Measurements from ENCODE around the gene TMEM203.

The TMEM203 gene

DNA sequence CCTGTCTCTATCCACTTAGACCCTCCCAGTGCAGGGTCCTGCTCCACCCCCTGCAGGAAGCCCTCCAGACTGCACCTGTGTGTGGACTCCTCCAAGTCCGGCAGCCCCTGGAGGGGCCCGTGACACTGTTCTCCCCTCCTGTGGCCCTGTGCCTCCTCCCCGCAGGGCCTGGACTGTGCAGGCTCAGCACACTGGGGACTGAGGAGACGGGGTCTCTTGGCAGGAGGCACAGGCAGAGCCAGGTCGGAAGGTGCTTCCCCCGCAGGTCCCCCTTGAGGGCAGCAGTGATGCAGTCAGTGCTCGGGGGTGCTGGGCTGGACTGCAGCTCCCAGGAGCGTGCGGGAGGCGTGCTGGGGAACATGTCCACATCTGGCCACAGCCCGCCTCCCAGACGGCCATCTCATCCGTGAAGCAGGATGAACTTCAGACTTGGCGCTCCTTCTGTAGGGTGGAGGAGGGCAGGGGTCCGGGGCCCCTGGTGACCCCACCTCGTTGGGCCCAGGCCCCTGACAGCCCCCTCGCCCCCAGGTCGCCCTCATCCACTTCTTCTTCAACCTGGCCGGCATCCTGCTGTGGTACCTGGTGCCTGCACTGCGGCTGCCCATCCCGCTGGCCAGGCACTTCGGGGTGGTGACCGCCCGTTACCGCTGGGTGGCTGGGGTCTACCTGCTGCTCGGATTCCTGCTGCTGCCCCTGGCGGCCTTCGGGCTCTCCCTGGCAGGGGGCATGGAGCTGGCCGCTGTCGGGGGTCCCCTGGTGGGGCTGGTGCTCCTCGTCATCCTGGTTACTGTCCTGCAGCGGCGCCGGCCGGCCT, 30.2 kb upstream of the TMEM203 start:
- Mint-ChIP-seq H3K4me3 (no peak overlapping the region), H3K9me3 (no peaks in the 10 kb centered on the region), H3K27me3 (no peaks in the 10 kb centered on the region), H3K4me1 (peaks cover 9% of the 10 kb centered on the region), H3K27ac (no peak overlapping the region), H3K36me3 (no peaks in the 10 kb centered on the region)

DNA sequence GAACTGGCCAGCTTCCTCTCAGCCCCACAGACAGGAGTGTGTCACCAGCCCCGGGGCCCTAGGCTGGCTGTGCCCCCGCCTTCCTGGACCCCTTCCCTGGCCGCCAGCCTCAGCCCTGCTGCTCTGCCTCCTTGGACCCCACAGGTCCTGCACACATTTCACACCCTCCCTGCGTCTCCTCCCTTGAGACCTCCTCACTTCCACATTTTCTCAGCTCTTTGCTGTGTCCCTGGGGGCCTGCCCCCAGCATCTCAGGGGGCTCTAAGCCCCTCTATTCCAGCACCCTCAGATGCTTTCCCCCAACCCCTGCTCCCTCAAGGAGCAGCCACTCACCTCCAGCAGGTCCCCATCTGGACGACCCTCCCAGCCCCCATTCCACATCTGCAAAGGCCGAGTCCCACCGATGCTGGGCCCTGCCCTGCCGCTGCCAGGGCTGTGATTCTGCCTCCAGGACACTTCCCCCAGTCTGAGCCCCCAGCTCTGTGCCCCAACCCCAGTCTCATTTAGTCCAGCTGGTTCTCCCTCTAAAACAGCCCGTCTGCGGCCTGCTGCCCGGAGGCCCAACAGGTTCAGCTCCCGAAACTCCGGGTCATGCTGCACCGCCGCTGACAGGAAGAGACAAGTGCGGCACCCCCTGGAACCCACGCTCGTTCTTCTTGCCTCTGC, 29.4 kb upstream of the TMEM203 start:
- Mint-ChIP-seq H3K4me1 (peaks cover 9% of the 10 kb centered on the region), H3K27ac (no peak overlapping the region), H3K9me3 (no peaks in the 10 kb centered on the region), H3K36me3 (no peaks in the 10 kb centered on the region), H3K27me3 (no peaks in the 10 kb centered on the region), H3K4me3 (no peak overlapping the region)

DNA sequence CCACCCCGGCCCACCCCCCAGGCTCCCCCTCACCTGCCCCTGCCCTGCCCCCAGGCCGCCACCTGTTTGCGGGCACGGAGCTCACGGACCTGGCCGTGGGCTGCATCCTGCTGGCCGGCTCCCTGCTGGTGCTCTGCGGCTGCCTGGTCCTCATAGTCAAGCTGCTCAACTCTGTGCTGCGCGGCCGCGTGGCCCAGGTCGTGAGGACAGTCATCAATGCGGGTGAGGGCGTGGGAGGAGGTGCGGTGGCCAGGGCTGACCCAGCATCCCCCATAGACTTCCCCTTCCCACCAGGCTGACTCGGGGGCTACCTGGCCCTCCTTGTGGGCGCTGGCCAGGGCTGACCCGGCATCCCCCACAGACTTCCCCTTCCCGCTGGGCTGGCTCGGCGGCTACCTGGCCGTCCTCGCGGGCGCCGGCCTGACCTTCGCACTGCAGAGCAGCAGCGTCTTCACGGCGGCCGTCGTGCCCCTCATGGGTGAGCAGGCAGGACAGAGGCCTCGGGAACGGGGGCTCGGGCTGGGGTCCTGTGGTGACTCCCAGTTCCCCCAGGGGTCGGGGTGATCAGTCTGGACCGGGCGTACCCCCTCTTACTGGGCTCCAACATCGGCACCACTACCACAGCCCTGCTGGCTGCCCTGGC, 28.7 kb upstream of the TMEM203 start:
- Mint-ChIP-seq H3K27me3 (no peaks in the 10 kb centered on the region), H3K4me3 (no peak overlapping the region), H3K27ac (no peak overlapping the region), H3K36me3 (no peaks in the 10 kb centered on the region), H3K9me3 (no peaks in the 10 kb centered on the region), H3K4me1 (peaks cover 8% of the 10 kb centered on the region)

DNA sequence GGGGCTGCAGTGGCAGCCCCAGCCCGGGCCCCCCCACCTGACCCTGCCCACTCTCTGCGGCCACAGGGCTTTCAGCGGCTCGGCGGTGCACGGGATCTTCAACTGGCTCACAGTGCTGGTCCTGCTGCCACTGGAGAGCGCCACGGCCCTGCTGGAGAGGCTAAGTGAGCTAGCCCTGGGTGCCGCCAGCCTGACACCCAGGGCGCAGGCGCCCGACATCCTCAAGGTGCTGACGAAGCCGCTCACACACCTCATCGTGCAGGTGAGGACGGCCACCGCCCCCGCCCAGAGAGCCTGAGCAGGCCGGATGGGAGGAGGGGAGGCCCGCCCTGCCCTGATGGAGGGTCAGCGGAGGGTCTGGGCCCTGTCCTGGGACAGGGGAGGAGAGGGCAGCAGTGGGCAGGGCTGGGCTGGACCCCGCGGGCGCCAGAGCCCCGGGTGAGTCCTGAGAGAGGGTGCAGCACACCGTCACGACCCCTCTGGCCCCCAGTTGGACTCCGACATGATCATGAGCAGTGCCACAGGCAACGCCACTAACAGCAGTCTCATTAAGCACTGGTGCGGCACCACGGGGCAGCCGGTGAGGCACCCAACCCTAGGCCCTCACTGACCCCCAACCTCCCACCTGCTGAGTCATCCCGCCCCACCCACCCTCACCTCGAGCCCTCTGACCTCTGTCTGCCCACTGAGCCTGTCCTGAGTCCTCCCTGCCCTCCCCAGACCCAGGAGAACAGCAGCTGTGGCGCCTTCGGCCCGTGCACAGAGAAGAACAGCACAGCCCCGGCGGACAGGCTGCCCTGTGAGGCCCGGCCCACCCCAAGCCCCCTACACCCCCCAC, 27.9 kb upstream of the TMEM203 start:
- H3K4me3 Mint-ChIP-seq = no peak overlapping the region
- H3K27ac Mint-ChIP-seq = no peak overlapping the region
- peaks cover 3% of the 10 kb centered on the region for H3K4me1 Mint-ChIP-seq
- no peaks in the 10 kb centered on the region for H3K9me3 Mint-ChIP-seq
- H3K36me3 Mint-ChIP-seq = no peaks in the 10 kb centered on the region
- H3K27me3 Mint-ChIP-seq = no peaks in the 10 kb centered on the region

DNA sequence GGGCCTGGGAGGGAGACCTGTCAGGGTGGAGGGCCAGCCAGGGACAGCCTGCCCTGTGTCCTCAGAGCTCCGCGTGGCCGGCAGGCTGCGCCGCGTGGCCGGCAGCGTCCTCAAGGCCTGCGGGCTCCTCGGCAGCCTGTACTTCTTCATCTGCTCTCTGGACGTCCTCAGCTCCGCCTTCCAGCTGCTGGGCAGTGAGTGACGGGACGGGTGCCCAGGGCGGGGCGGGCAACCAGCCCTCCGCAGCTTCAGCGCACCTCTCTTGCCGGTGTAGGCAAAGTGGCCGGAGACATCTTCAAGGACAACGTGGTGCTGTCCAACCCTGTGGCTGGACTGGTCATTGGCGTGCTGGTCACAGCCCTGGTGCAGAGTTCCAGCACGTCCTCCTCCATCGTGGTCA, 27.1 kb upstream of the TMEM203 start:
- H3K27ac Mint-ChIP-seq = no peak overlapping the region
- H3K4me1 Mint-ChIP-seq = peaks cover 7% of the 10 kb centered on the region
- H3K36me3 Mint-ChIP-seq = no peaks in the 10 kb centered on the region
- H3K9me3 Mint-ChIP-seq = no peaks in the 10 kb centered on the region
- no peak overlapping the region for H3K4me3 Mint-ChIP-seq
- peaks cover 2% of the 10 kb centered on the region for H3K27me3 Mint-ChIP-seq

DNA sequence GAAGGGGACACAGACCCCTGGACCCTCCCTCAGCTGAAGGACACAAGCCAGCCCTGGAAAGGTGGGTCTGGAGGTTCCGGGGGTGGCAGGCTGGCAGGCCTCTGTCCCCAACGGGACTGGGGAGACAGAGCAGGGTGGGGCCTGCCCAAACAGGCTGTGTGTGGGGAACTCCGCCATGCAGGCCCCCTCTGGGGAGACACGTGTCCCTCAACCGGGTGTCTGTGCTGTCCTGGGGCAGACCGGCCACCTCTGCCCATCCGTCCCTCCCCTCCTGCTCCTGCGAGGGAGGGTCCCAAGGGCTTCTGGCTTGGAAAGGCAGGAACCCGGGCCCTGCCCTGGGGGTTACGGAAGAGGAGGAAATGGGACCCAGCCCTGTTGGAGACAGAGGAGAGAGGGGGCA, 26.7 kb upstream of the TMEM203 start:
- Mint-ChIP-seq H3K4me3 (no peak overlapping the region), H3K4me1 (peaks cover 4% of the 10 kb centered on the region), H3K27ac (no peak overlapping the region), H3K27me3 (peaks cover 2% of the 10 kb centered on the region), H3K36me3 (no peaks in the 10 kb centered on the region), H3K9me3 (no peaks in the 10 kb centered on the region)

DNA sequence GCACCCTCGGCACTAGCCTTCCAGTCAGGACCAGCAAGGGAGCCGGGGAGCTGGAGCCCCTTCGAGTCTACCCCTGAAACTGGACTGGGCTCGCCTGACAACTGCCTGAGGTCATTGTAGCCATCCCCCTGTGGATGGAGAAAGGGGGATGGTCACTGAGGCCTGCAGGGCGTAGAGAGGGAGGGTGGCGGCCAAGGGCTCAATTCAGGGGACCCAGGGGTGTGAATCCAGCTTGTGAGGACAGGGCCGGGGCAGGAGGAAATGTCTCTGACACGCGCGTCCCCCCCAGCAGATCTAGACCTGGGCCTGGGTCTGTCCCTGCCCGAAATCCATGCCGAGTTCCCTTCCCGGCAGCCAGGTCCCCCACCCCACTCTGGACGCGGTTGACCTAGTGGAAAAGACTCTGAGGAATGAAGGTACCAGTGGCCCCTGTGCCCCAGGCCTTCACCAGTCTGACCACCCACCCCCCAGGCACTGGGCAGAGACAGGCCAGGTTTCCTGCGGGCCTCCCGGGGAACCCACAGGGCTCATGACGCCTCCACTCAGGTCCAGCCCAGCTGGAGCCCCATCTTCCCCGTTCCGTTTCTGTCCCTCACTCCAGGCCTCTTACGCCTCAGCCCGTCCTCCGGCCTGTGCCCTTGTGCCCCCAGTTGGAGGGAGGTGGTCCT, 26.1 kb upstream of the TMEM203 start:
- Mint-ChIP-seq H3K27me3 (peaks cover 2% of the 10 kb centered on the region), H3K27ac (no peak overlapping the region), H3K9me3 (no peaks in the 10 kb centered on the region), H3K4me1 (peaks cover 4% of the 10 kb centered on the region), H3K4me3 (no peak overlapping the region), H3K36me3 (no peaks in the 10 kb centered on the region)

DNA sequence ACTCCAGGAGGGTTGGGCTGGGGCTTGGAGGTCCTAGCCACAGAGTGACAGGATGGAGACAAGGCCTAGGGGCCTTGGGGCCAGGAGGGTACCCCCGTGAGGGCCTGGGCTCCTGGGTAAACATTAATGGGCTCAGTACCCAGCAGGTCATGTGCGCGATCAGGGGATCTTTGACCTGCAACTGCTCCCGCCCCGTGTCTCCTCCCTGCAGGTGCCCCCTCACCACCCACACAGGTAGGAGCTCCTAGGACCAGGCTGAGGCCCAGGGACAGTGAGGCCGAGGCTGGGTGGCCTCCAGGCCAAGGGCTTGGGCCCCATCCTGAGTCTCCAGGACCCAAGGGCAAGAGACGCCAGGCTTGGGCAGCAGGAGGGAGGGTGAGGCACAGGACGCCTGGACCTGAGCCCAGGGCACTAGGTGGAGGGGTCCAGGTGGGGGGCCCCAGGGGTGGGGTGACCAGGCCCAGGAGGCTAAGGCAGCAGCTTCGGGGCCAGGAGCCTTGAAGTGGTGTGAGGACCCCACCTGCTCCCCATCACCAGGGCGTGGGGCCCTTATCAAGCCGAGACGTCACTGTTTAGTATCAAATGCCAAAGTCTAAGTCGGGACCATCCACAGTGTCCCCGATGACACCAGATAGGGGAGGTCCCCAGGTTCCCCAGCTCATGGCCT, 25.4 kb upstream of the TMEM203 start, which contains the start of gene SLC34A3:
Gene SLC34A3 (plus strand): TSS at position 197 of the 667 bp plus-strand sequence. CDS start 802 bp downstream, outside the sequence.
- no peaks in the 10 kb centered on the region for H3K9me3 Mint-ChIP-seq
- H3K27ac Mint-ChIP-seq = no peak within 1 kb of the TSS
- peaks cover 4% of the 10 kb centered on the region for H3K4me1 Mint-ChIP-seq
- H3K36me3 Mint-ChIP-seq = no peaks in the 10 kb centered on the region
- peaks cover 2% of the 10 kb centered on the region for H3K27me3 Mint-ChIP-seq
- no peak within 1 kb of the TSS for H3K4me3 Mint-ChIP-seq

DNA sequence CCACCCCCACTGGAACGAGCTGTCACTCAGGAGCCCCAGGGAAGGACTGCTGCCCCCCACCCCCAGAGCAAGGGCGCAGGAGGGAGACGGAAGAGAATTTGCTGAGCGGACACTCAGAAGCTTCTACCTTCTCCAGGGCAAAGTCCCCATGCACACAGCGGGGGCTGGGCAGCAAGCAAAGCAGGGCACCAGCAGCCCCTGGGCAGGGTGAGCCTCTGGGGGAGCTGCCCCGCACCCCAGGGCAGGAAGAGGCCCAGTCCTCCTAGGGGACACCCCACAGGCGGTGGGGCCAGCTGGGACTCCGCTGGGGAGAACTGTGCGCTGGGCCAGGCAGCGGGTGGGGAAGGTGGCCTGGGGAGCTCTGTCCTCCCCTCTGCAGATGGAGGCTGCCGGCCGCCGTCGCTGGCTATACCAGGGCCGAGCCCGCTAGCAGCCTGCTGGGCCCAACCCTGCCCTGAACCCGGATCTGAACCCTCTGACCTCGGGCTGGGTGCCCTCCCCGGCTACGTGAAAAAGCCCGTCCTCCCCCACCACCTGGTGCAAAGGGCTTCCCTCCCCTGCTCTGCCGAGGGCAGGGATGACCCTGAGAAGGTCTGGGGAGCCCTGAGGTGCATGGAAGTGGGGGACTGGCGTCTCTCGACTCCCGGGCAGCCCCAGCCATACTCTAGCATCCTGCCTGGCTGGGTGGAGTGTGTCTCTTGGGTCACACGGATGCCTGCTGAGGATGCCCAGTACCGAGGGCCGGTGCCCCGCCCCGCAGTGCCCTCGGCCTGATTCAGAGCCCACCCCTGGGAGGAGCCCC, 24.7 kb upstream of the TMEM203 start:
- Mint-ChIP-seq H3K4me3 (no peak overlapping the region), H3K27ac (no peak overlapping the region), H3K27me3 (peaks cover 2% of the 10 kb centered on the region), H3K9me3 (no peaks in the 10 kb centered on the region), H3K36me3 (no peaks in the 10 kb centered on the region), H3K4me1 (peaks cover 4% of the 10 kb centered on the region)

DNA sequence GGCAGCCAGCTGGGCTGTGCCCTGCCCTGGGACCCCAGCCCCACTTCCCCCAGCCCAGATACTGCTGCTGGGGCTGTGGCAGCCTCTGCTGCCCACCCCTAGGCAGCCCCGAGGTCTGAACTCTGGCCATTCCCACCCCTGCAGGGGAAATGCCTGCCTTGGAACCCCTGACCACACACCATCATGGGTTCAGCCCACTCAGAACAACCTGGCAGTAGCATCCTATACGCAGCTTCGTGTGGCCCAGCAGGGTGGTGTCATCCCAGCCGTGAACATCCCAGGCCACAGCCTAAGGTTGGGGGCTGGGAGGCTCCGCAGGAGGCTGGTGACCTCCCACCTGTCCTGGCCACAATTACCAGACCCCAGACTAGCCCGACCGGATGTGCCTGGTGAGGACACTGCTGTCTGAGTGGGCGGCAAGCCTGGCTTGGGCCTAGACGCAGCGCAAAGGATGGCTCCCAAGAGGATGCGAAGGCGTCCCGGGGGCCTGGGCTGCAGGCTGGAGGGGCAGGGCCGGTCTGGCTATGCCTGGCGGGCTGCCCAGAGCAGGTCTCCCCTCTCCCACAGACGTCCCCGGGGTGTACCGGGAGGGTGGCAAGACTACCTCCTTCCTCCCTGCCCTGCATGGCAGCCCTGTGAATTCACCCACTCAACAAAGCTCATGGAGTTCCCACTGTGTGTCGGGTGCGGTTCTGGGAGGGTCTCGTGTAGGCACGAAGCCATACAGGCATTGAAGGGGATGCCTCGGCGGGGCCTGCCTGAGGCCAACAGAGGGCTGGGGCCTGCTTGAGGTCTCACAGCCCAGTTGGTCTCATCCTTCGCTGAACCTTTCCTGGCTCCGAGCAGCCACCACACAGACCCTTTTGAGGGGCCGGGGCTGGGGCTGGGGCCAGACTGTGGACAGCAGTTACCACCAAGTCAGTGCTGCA, 23.8 kb upstream of the TMEM203 start:
- Mint-ChIP-seq H3K9me3 (no peaks in the 10 kb centered on the region), H3K4me1 (peaks cover 4% of the 10 kb centered on the region), H3K27ac (no peak overlapping the region)

DNA sequence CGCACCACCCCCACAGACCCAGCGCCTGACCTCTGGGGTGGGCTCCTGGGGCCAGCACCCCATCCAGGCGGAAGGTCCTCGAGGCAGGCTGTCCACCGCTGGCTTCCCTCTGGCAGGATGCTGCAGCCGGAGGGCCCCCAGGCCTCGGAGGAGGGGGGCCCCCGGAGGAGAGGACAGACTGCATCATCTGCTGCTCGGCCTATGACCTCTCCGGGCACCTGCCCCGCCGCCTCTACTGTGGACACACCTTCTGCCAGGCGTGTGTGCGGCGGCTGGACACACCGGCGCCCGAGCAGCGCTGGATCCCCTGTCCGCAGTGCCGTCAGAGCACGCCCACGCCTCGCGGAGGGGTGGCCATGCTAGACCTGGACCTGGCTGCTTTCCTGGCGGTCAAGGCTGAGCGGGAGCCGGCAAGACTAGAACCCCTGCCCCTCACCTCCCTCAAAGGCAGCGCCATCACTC, 23.1 kb upstream of the TMEM203 start:
- H3K9me3 Mint-ChIP-seq = no peaks in the 10 kb centered on the region
- peaks cover 4% of the 10 kb centered on the region for H3K4me1 Mint-ChIP-seq
- no peak overlapping the region for H3K4me3 Mint-ChIP-seq
- H3K36me3 Mint-ChIP-seq = no peaks in the 10 kb centered on the region
- H3K27me3 Mint-ChIP-seq = peaks cover 2% of the 10 kb centered on the region
- no peak overlapping the region for H3K27ac Mint-ChIP-seq

More for the DNA sequence above, 23.8 kb upstream of the TMEM203 start:
- H3K36me3 Mint-ChIP-seq = no peaks in the 10 kb centered on the region
- H3K4me3 Mint-ChIP-seq = no peak overlapping the region
- peaks cover 2% of the 10 kb centered on the region for H3K27me3 Mint-ChIP-seq

DNA sequence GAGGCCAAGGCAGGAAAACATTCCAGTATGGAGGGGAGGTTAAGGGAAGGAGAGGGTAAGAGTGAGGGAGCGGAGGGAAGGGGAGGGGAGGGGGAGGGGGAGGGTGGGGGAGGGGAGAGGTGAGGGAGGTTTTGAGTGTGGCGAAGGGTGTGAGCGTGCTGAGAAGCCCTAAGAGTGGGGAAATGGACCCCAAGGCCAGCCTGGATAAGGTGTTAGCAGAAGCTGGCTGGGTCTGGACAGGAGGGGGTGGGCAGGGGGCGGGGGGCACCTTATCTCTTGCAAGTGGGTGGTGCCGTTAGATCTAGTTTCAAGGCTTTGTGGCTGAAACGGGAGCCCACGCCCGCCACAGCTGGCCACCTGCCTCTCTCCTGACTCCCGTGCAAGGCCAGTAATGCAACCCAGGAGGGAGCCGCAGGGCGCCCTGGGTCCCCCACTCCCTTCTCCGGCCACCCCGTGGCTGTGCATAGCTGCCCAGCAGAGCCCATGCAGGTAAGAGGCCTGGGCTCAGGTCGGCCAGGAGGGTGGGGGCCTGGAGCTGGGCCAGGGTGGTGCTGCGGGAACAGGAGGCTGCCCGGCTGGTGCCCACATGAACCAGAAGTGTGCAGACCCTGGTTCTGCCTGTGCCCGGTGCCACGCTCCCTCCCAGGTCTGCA, 22.5 kb upstream of the TMEM203 start:
- H3K4me1 Mint-ChIP-seq = peaks cover 6% of the 10 kb centered on the region
- no peak overlapping the region for H3K4me3 Mint-ChIP-seq
- peak overlapping the region; percentile 70 for H3K27ac Mint-ChIP-seq
- H3K9me3 Mint-ChIP-seq = no peaks in the 10 kb centered on the region
- H3K27me3 Mint-ChIP-seq = peaks cover 2% of the 10 kb centered on the region
- no peaks in the 10 kb centered on the region for H3K36me3 Mint-ChIP-seq
